DOHH2 (cell line): ENCODE measurements around the gene ADAMTS12.
"Not testable (repeated sequence)": the region's sequence is repeated elsewhere in the genome, so short reads cannot be mapped to it uniquely, and the experiment has no call there.

ENCODE experiments used
- H3F3A ChIP-seq: fragments of 200-600 bp; sonication (generic), shearing (Covaris generic); 2 replicates; pipeline ENCODE4 v1.6.0; 2016; ENCODE audit warnings: antibody characterized with exemption, mild to moderate bottlenecking; ENCODE audit not compliant: control insufficient read depth, insufficient read depth
- H3K27ac ChIP-seq: fragments of 200-600 bp; sonication (generic); 2 replicates; pipeline ENCODE4 v1.5.1; 2014; ENCODE audit warnings: low read depth, mild to moderate bottlenecking, low read length, moderate library complexity
- H3K27me3 ChIP-seq: fragments of 200-600 bp; sonication (generic); 2 replicates; pipeline ENCODE4 v1.6.1; 2014; ENCODE audit warnings: mild to moderate bottlenecking, low read length, mixed read lengths; ENCODE audit not compliant: control insufficient read depth
- H3K36me3 ChIP-seq: fragments of 200-600 bp; sonication (generic); 2 replicates; pipeline ENCODE4 v1.6.1; 2014; ENCODE audit warnings: mild to moderate bottlenecking, low read length, moderate library complexity, mixed read lengths; ENCODE audit not compliant: control insufficient read depth
- H3K4me1 ChIP-seq: fragments of 200-600 bp; sonication (generic); 2 replicates; pipeline ENCODE4 v1.6.1; 2014; ENCODE audit warnings: mild to moderate bottlenecking, low read length, mixed read lengths; ENCODE audit not compliant: control insufficient read depth
- H3K4me2 ChIP-seq: fragments of 200-600 bp; sonication (generic); 2 replicates; pipeline ENCODE4 v1.6.0; 2014; ENCODE audit warnings: mild to moderate bottlenecking, low read length, moderate library complexity
- H3K4me3 ChIP-seq: fragments of 200-600 bp; sonication (generic); 2 replicates; pipeline ENCODE4 v1.5.1; 2014; ENCODE audit warnings: mild to moderate bottlenecking, low read length, mixed read lengths
- H3K79me2 ChIP-seq: fragments of 200-600 bp; sonication (generic); 2 replicates; pipeline ENCODE4 v1.6.1; 2014; ENCODE audit warnings: mild to moderate bottlenecking, low read length, mixed read lengths; ENCODE audit not compliant: control insufficient read depth
- H3K9me2 ChIP-seq: fragments of 200-600 bp; sonication (generic); replicated peaks from 2 replicates; pipeline ENCODE4 v1.6.1; 2014; ENCODE audit warnings: mild to moderate bottlenecking, low read length, mixed read lengths; ENCODE audit not compliant: control insufficient read depth
- H3K9me3 ChIP-seq: fragments of 200-600 bp; sonication (generic); 2 replicates; pipeline ENCODE4 v1.6.1; 2014; ENCODE audit warnings: antibody characterized with exemption, low read length, mixed read lengths; ENCODE audit not compliant: control insufficient read depth, insufficient read depth
- H4K20me1 ChIP-seq: fragments of 200-600 bp; sonication (generic); 2 replicates; pipeline ENCODE4 v1.6.0; 2014; ENCODE audit warnings: low read depth, mild to moderate bottlenecking, antibody characterized with exemption, low read length, moderate library complexity; ENCODE audit not compliant: control insufficient read depth, insufficient read depth
- CTCF ChIP-seq: fragments of 200-600 bp; sonication (generic); IDR thresholded peaks from one replicate; pipeline ENCODE4 v1.5.1; 2014; ENCODE audit warnings: antibody characterized with exemption, mild to moderate bottlenecking, low read depth, low read length; ENCODE audit not compliant: poor library complexity, severe bottlenecking
- EZH2phosphoT487 ChIP-seq: fragments of 200-600 bp; sonication (generic); IDR thresholded peaks from 2 replicates; pipeline ENCODE4 v1.6.1; 2017; ENCODE audit warnings: borderline replicate concordance, mild to moderate bottlenecking, antibody characterized with exemption, low read length, moderate library complexity, mixed read lengths

ADAMTS12 gene

GRCh38 chr5:33556330-33557328 lies 335.2 kb downstream of the ADAMTS12 start:
- H3K36me3 ChIP-seq, result no peaks in the 10 kb centered on the region
- no peak for TF ChIP-seq EZH2phosphoT487
- TF ChIP-seq CTCF, result no peak
- H3F3A ChIP-seq, result no peaks in the 10 kb centered on the region
- no peak overlapping the region for H3K27ac ChIP-seq
- H3K9me2 ChIP-seq, result no peaks in the 10 kb centered on the region
- H3K4me1 ChIP-seq, result no peaks in the 10 kb centered on the region
- H3K4me2 ChIP-seq, result no peak overlapping the region
- no peaks in the 10 kb centered on the region for H4K20me1 ChIP-seq
- H3K4me3 ChIP-seq, result no peak overlapping the region
- no peaks in the 10 kb centered on the region for H3K79me2 ChIP-seq
- no peaks in the 10 kb centered on the region for H3K27me3 ChIP-seq
- no peaks in the 10 kb centered on the region for H3K9me3 ChIP-seq

- Histone ChIP-seq H3K4me1 (no peaks in the 10 kb centered on the region), H3K27me3 (no peaks in the 10 kb centered on the region), H3F3A (no peaks in the 10 kb centered on the region), H4K20me1 (no peaks in the 10 kb centered on the region), H3K27ac (no peak overlapping the region), H3K9me2 (no peaks in the 10 kb centered on the region), H3K9me3 (no peaks in the 10 kb centered on the region), H3K4me2 (no peak overlapping the region), H3K4me3 (no peak overlapping the region), H3K36me3 (no peaks in the 10 kb centered on the region), H3K79me2 (no peaks in the 10 kb centered on the region)
- no peak for TF ChIP-seq EZH2phosphoT487
- TF ChIP-seq CTCF, result no peak
Observed at GRCh38 chr5:33549982-33550567, 341.7 kb downstream of the ADAMTS12 start.

- H3K79me2 ChIP-seq, H3K27me3 ChIP-seq, H4K20me1 ChIP-seq, H3K9me3 ChIP-seq, H3K36me3 ChIP-seq, H3K4me3 ChIP-seq, H3K9me2 ChIP-seq, H3K27ac ChIP-seq, H3F3A ChIP-seq, H3K4me1 ChIP-seq, H3K4me2 ChIP-seq: not testable (repeated sequence)
Observed at GRCh38 chr5:33539790-33540189, 352.0 kb downstream of the ADAMTS12 start.

- Histone ChIP-seq H3K4me3 (no peak overlapping the region), H3K27ac (no peak overlapping the region), H3K27me3 (no peaks in the 10 kb centered on the region), H3K79me2 (no peaks in the 10 kb centered on the region), H3K4me1 (no peaks in the 10 kb centered on the region), H3K9me2 (no peaks in the 10 kb centered on the region), H3K4me2 (no peak overlapping the region), H4K20me1 (no peaks in the 10 kb centered on the region), H3K9me3 (no peaks in the 10 kb centered on the region), H3K36me3 (no peaks in the 10 kb centered on the region), H3F3A (no peaks in the 10 kb centered on the region)
- no peak for TF ChIP-seq EZH2phosphoT487
- TF ChIP-seq CTCF, result no peak
Observed at GRCh38 chr5:33539212-33539611, 352.6 kb downstream of the ADAMTS12 start.
